ENCODE results near the gene BPIFB2.

- TF ChIP-seq CTCF (conservative IDR thresholded peaks at IDR 0.05) (no peak), ZFX (IDR thresholded peaks at IDR 0.05) (no peak)
Measured at GRCh38 chr20:33034115-33034514, 26.6 kb downstream of the BPIFB2 start.

Data from C4-2B (cell line).